GM21526 (cell line): Measurements from ENCODE around the gene HNRNPF.
"Not testable (repeated sequence)": the region's sequence is repeated elsewhere in the genome, so short reads cannot be mapped to it uniquely, and the experiment has no call there.

Experiments
- ATAC-seq: cut with Tn5 transposase; IDR thresholded peaks from one replicate; pipeline ENCODE4 v1.9.1; 2021; ENCODE audit warnings: moderate library complexity; ENCODE audit not compliant: unreplicated experiment, low FRiP score

HNRNPF gene, protein sequence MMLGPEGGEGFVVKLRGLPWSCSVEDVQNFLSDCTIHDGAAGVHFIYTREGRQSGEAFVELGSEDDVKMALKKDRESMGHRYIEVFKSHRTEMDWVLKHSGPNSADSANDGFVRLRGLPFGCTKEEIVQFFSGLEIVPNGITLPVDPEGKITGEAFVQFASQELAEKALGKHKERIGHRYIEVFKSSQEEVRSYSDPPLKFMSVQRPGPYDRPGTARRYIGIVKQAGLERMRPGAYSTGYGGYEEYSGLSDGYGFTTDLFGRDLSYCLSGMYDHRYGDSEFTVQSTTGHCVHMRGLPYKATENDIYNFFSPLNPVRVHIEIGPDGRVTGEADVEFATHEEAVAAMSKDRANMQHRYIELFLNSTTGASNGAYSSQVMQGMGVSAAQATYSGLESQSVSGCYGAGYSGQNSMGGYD

GRCh38 chr10:43408710-43409384 is at the start of gene HNRNPF:
HNRNPF (minus strand) TSS chr10:43409186; CDS start chr10:43387884, 21,302 bp downstream.
- peak; percentile 61 for ATAC-seq

DNA sequence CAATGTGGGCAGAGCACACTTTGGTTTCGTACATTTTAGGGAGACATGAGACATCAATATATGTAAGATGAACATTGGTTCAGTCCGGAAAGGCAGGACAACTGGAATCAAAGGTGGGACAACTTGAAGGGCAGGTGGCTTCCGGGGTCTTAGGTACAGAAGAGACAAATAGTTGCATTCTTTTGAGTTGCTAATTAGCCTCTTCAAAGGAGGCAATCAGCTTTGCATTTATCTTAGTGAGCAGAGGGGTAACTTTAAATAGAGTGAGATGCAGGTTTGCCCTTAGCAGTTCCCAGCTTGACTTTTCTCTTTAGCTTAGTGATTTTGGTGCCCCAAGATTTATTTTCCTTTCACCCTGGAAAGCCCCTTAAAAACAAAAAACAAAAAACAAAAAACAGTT is 49.2 kb upstream of the HNRNPF start:
- ATAC-seq, result no peak

DNA sequence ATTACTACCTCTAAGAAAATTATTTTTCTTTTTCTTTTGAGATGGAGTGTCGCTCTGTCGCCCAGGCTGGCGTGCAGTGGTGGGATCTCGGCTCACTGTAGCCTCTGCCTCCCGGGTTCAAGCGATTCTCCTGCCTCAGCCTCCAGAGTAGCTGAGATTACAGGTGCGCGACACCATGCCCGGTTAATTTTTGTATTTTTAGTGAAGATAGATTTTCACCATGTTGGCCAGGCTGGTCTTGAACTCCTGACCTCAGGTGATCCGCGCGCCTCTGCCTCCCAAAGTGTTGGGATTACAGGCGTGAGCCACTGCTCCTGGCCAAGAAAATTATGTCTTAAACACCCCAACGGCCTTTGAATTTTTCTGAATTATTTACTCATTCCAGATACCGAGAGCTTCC is 47.6 kb upstream of the HNRNPF start:
- ATAC-seq, result not testable (repeated sequence)

DNA sequence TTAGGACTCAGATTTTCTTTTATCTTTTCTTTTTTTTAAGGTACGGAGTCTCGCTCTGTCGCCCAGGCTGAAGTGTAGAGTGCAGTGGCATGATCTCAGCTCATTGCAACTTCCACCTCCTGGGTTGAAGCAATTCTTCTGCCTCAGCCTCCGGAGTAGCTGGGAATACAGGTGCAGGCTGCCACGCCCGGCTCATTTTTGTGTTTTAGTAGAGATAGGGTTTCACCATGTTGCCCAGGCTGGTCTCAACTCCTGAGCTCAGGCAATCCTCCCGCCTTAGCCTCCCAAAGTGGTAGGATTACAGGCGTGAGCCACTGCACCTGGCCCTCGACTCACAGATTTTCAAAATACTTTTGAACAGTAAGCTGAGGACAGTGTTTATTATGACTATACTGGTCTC is 45.0 kb upstream of the HNRNPF start:
- ATAC-seq, result not testable (repeated sequence)

- ATAC-seq, result peak; percentile 31
Measured at GRCh38 chr10:43453266-43453831, 44.4 kb upstream of the HNRNPF start.

GRCh38 chr10:43452356-43452914 is 43.4 kb upstream of the HNRNPF start:
- no peak for ATAC-seq

GRCh38 chr10:43448742-43449141 is 39.8 kb upstream of the HNRNPF start:
- no peak for ATAC-seq

DNA sequence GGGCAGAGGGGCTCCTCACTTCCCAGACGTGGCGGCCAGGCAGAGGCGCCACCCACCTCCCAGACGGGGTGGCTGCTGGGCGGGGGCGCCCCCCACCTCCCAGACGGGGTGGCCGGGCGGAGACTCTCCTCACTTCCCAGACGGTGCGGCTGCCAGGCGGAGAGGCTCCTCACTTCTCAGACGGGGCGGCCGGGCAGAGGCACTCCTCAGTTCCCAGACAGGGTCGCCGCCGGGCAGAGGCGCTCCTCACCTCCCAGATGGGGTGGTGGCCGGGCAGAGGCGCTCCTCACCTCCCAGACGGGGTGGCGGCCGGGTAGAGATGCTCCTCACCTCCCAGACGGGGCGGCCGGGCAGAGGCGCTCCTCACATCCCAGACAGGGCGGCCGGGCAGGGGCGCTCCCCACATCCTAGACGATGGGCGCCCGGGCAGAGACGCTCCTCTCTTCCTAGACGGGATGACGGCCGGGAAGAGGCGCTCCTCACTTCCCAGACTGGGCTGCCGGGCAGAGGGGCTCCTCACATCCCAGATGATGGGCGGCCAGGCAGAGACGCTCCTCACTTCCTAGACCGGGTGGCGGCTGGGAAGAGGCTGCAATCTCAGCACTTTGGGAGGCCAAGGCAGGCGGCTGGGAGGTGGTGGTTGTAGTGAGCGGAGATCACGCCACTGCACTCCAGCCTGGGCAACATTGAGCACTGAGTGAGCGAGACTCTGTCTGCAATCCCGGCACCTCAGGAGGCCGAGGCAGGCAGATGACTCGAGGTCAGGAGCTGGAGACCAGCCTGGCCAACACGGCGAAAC is 37.4 kb upstream of the HNRNPF start:
- not testable (repeated sequence) for ATAC-seq

- ATAC-seq, result no peak
Measured at GRCh38 chr10:43444897-43445466, 36.0 kb upstream of the HNRNPF start.

GRCh38 chr10:43444323-43444722 is 35.3 kb upstream of the HNRNPF start:
- ATAC-seq, result no peak

DNA sequence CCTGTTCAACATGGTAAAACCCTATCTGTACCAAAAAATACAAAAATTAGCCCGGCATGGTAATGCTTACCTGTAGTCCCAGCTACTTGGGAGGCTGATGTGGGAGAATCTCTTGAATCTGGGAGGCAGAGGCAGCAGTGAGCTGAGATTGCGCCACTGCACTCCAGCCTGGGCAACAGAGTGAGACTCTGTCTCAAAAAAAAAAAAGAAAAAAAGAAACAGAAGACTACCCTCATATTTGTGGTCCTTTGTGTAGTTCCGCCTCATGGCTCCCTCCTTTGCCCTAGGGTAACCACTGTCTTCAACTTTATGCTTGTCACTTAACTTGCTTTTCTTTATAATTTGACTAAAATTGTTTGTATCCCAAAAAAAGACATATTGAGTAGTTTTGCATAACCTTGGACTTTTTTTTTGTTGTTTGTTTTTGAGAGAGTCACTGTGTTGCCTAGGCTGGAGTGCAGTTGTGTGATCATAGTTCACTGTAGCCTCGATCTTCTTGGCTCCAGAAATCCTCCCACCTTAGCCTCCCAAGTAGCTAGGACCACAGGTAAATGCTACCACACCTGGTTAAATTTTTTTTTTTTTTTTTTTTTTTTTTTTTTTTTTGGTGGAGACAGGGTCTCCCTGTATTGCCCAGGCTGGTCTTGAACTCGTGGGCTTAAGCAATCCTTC is 31.6 kb upstream of the HNRNPF start:
- no peak for ATAC-seq

GRCh38 chr10:43437141-43437870 is 28.3 kb upstream of the HNRNPF start:
- ATAC-seq, result no peak

DNA sequence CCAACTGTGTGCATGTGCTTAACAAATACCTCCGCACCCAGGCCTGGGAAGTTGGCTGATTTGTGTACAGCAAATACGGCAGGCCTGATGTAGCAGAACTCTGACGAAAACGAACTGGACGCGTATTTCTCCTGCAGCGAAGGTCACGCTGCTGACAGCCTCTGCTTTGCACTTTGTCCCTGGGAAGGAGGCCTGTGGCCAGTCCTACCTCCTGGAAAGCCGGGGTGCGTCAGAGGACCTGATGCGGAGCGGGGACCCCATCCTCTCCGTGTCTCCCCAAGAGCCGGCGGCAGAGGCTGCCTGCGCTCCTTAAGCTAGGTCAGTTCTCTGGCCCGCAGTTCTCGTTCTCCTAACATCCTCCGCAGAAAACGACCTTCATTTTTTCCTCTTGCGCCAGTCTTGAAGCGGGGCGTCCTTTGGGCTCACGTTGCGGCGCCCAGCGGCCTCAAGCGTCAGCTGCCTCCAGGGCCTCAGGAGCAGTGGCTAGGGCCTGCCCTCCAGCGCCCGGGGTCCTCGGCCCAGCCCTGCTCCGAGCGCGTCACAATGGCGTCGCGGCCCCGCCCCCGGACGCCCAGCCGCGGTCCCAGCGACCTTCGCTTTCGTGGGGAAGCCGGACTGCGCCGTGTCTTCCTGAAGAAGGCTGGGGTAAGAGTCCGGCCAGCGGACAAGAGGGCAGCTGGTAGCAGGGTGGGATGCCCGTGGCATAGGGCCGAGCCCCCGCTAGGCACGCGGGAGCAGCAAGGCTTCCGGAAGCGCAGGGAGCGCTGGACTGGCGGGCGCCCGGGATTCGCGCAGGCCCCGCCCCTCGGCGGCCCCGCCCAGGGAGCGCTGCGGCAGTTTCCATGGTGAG is 27.5 kb upstream of the HNRNPF start, which contains the start of gene ZNF487:
Gene ZNF487 (plus strand): TSS at position 821 of the 850 bp plus-strand sequence. CDS start 38,703 bp downstream, outside the sequence.
- ATAC-seq, result peak; percentile 94

DNA sequence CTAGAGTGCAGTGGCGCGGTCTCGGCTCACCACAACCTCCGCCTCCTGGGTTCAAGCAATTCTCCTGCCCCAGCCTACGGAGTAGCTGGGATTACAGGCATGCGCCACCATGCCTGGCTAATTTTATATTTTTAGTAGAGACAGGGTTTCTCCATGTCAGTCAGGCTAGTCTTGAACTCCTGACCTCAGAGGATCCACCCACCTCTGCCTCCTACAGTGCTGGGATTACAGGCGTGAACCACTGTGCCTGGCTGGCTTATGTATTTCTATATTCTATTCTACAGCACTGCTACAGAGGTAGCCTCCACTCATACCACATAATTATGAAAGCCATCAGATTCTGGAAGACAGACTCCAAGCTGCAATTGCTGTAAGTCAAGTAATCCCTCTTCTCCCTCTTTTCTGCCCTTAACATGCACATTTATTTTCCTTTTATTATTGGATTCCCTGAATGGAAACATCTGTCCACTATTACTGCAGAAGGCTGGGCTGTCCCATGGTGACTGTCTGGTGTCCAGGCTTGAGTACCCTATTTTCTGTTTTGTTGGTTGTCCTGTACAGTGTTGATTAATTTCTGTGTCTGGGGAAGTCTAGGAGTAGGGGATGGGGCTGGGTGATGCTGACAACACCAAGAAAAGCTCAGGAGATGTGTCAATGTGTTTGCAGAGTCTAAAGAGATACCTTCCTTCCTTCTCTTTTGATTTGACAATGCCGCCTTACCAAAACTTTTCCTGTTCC is 22.1 kb upstream of the HNRNPF start:
- no peak for ATAC-seq

- peak; percentile 60 for ATAC-seq
Measured at GRCh38 chr10:43427166-43427825, 18.3 kb upstream of the HNRNPF start.

DNA sequence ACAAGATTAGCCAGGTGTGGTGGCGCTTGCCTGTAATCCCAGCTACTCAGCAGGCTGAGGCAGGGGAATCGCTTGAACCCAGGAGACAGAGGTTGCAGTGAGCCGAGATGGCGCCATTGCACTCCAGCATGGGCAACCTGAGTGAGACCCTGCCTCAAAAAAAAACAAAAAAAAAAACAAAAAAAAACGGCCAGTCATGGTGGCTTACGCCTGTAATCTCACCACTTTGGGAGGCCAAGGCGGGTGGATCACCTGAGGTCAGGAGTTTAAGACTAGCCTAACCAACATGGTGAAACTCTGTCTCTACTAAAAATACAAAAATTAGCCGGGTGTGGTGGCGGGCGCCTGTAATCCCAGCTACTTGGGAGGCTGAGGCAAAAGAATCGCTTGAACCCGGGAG is 17.5 kb upstream of the HNRNPF start:
- not testable (repeated sequence) for ATAC-seq

- ATAC-seq, result no peak
Measured at GRCh38 chr10:43424416-43424815, 15.4 kb upstream of the HNRNPF start.
